ENCODE measurements around the gene ZNF865.

The ZNF865 gene

DNA sequence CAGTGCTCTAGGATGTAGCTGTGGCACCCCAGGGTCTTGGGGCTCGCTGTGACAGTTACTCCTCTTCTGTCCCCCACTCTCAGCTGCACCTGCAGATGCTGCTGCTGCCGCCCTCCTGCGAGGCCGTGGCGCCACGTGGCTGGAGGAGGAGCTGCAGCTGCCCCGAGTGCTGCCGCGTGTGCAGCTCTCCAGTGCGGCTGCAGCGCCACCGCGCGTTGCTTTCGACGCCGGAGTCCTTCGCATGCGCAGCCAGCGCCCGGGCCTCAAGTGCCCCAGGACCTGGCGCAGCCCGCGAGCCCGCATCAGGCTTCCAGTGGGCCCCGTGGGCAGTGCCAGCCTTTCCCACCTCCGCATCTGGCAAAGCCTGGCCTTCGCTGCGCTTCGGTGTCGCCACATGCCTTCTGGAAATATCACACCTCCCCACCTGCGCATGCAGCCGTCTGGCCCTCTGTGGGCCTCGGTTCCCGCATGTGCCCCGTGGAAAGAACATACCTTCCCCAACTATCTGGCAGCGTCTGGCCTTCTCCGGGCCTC is 34.7 kb downstream of the ZNF865 start:
- DNase-seq = no peak
- in situ Hi-C loops (cut with HindIII; ENCODE audit: low pct_ligation_motif_present, low pct_unique_long_range_greater_than_20kb, low sequenced_read_pairs) = no loop called here

DNA sequence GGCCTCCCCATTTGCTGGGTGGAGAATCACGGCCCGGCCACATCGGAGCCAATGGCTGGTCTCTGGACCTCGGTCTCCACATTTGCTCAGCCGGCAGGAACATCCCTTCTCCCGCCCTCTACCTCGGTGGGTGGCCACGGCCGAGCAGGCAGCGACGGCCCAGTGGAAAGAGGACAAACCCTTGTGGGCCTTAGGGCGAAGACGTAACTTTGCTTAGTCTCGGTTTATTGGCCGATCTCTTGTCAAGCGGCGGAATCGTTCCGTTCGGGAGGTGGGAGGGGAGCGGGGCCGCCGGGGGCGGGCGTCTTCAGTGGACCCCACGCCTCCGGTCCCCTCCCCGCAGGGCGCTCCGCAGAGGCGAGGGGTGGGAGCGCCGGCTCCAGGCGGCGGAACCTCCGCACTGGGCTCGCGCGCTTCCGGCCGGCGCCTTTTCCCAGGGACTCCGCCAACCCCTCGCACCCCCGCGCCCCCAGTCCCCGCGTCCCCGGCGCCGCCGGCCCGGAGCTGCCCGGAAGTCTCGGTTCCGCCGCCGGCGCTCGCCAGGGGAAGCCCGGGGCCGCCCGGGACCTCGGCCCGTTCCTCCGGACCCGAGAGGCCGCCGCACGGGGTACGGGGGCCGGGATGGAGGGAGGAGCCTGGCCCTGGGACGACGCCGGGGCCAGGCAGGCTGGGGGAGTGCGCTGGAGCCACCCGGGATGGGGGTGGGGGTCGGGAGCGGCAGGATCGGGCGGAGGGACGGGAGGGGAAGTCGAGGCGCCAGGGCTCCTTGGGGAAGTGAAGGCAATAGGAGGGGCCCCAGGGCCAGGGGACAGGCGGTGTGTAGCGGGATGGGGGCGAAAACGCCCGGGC is 35.4 kb downstream of the ZNF865 start, which contains the start of gene ZNF580:
Gene ZNF580 (plus strand): TSS at position 426 of the 849 bp plus-strand sequence. CDS start 1,507 bp downstream, outside the sequence.
- peak; percentile 72 for DNase-seq
- in situ Hi-C loops (cut with HindIII; ENCODE audit: low pct_ligation_motif_present, low pct_unique_long_range_greater_than_20kb, low sequenced_read_pairs) = no loop called here

DNA sequence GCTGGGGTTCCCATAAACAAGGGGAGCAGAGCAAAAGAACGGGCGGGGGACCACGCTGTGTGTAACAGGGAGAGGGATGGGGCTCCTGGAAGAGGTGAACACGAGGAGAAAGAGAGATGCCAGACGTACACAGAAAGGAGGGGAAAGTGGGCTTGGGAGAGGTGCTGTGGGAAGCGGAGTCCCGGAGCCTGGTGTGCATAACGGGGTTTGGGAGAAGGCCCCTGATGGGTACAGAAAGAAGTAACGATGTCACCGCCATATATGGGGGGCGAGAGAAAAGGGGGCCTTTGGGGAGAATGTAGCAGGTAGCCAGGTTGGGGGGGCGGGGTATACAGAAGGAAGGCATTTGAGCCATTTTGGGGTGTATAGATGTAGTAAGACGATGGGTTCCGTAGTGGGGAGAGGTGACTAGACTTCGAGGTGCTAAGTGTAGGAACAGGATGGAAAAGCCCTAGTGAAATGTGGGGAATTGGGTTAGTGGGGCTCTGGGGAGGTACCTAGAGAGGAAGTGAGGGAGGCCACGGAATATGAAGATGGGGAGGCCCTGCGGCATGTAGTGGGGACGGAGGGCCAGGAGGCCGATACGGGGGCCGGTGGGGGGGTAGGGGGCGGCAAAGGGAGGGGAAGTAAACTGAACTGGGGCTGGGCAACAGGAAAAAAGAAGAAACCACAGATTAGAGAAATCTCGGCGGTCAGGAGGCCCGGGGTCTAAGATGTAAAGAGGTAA is 36.1 kb downstream of the ZNF865 start:
- in situ Hi-C loops (cut with HindIII; ENCODE audit: low pct_ligation_motif_present, low pct_unique_long_range_greater_than_20kb, low sequenced_read_pairs) = no loop called here
- DNase-seq = no peak

DNA sequence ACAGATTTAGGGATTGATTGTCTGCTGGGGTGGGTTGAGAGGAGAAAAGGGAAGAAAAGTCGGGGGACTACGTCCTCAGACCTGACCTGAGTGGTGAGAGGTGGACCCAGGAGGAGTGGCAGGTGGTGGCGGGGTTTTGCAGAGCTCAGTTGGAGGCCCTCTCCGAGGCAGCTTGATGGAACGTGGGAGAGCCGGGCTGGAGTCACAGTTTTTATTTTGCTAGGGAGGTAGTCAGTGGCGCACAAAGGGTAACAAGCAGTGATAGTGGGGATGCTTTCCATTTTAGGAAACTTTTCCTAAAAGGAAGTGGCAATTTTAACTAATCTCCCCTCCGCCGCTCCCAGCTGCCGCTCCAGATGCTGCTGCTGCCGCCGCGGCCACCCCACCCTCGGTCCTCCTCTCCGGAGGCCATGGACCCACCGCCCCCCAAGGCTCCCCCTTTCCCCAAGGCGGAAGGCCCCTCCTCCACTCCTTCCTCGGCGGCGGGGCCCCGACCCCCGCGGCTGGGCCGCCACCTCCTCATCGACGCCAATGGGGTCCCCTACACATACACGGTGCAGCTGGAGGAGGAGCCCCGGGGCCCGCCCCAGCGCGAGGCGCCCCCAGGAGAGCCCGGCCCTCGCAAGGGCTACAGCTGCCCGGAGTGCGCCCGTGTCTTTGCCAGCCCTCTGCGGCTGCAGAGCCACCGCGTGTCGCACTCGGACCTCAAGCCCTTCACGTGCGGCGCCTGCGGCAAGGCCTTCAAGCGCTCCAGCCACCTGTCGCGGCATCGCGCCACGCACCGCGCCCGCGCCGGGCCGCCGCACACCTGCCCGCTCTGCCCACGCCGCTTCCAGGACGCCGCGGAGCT is 36.9 kb downstream of the ZNF865 start:
- in situ Hi-C loops (cut with HindIII; ENCODE audit: low pct_ligation_motif_present, low pct_unique_long_range_greater_than_20kb, low sequenced_read_pairs) = no loop called here
- DNase-seq = no peak

DNA sequence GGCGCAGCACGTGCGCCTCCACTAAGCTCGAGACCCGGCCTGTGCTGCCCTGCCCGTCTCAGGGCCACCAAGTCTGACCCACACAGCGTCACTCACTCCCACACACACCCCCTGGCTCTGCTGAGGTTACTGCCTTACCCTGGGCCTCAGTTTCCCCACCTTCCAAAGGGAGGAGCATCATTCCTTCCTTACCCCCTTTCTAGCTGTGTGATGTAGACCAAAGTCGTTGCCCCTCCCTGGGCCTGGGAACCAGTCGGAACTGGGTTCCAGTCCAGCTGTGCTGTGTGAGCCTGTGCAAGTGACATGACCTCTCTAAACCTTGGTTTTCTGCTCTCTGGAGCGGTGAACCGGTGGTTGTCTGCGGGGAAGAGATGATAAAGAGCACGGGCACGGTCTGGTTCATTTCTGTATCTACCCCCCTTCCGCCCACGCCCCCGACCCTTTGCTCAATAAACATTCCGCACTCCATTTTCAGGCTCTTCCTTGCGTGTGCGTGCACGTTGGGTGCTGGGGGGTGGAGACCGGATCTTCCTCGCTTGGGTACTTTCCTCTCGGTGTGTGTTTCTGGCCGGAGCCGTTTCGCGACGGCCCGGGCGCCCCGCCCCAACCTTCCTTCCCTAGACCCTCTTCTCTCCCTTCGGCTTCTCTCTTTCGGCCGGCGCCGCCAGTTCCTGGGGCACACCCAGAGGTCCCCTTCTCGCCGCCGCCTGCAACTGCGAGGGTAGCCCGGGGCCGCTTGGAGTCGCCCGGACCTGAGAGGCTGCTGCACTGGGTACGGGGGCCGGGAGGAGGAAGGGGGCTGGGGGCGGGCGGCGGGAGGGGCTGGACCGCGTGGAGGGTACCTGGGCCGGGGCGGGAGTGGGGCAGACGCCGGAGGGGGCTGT is 37.8 kb downstream of the ZNF865 start, which contains the start of gene ZNF581:
Gene ZNF581 (plus strand): TSS at position 647 of the 884 bp plus-strand sequence. CDS start 923 bp downstream, outside the sequence.
- DNase-seq = peak; percentile 69

DNA sequence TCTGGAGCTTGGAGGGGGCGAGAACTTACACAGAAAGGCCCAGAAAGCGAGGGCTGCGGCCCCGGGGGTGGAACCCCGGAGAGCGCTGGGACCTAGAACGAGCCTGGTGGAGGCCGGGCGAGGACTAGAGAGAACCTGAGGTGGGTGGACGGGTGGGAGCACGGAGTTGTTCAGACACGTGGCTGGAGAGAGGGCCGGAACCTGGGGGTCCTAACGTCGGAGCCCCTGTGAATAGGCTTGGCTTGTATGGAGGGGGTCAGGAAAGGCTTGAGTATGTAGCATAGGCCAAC is 38.4 kb downstream of the ZNF865 start:
- DNase-seq = no peak
- in situ Hi-C loops (cut with HindIII; ENCODE audit: low pct_ligation_motif_present, low pct_unique_long_range_greater_than_20kb, low sequenced_read_pairs) = no loop called here

More for the DNA sequence above, 37.8 kb downstream of the ZNF865 start, which contains the start of gene ZNF581:
- in situ Hi-C loops (cut with HindIII; ENCODE audit: low pct_ligation_motif_present, low pct_unique_long_range_greater_than_20kb, low sequenced_read_pairs) = no loop called here

DNA sequence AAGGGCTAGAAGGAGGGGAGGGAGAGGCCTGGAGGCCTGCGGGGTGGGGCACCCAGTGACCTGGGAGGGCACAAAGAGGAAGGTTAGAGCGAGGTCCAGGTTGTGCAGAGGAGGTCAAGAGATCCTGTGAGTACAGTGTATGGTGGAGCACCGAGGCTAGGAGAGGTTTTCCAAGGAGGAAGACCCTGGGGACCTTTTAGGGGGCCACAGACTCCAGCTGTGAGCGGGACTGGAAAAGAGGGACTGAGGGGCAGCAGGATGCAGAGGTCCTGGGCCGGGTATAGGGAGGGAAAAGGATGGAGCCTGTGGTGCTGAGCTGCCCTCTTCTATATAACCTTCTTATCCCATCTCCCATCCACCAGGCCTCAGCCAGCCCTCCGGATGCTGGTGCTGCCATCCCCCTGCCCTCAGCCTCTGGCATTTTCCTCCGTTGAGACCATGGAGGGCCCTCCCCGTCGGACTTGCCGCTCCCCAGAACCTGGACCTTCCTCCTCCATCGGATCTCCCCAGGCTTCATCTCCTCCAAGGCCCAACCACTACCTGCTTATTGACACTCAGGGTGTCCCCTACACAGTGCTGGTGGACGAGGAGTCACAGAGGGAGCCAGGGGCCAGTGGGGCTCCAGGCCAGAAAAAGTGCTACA is 38.9 kb downstream of the ZNF865 start:
- no peak for DNase-seq
- in situ Hi-C loops (cut with HindIII; ENCODE audit: low pct_ligation_motif_present, low pct_unique_long_range_greater_than_20kb, low sequenced_read_pairs) = no loop called here

DNA sequence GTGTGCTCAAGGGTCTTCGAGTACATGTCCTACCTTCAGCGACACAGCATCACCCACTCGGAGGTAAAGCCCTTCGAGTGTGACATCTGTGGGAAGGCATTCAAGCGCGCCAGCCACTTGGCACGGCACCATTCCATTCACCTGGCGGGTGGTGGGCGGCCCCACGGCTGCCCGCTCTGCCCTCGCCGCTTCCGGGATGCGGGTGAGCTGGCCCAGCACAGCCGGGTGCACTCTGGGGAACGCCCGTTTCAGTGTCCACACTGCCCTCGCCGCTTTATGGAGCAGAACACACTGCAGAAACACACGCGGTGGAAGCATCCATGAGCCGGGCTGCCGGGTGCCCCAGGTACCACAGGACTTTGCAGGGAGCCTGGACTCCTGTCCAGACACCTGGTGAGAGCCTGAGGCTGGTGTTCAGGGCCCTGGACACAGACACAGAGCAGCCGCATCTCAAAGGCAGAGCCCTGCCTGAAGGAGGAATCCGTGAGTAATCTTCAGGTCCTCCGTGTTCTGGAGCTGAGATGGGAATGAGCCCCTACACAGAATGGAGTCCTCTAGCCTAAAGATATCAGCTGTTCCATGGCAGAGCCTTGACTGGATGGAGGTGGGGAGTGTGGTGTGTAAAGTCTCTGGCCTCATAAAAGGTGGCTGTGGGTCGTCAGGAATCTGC is 39.5 kb downstream of the ZNF865 start:
- DNase-seq = no peak
- in situ Hi-C loops (cut with HindIII; ENCODE audit: low pct_ligation_motif_present, low pct_unique_long_range_greater_than_20kb, low sequenced_read_pairs) = no loop called here

DNA sequence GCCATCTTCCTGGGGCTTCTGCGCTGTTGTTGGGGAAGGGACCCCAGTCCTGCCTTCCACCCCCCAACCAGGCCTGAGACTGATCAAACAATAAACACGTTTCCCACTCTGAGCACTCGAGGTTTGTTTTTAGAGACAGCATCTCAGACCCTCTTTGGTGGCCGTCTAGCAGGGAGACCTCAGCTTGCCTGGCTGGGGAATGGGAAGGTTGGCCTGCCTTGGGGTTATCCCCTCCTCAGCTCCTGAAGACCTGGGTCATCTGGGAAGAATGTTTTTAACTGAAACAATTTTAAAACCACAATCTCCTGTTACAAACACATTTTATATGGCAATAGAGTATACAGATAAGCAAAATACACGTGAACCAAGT is 40.0 kb downstream of the ZNF865 start:
- DNase-seq = no peak
- in situ Hi-C loops (cut with HindIII; ENCODE audit: low pct_ligation_motif_present, low pct_unique_long_range_greater_than_20kb, low sequenced_read_pairs) = no loop called here

DNA sequence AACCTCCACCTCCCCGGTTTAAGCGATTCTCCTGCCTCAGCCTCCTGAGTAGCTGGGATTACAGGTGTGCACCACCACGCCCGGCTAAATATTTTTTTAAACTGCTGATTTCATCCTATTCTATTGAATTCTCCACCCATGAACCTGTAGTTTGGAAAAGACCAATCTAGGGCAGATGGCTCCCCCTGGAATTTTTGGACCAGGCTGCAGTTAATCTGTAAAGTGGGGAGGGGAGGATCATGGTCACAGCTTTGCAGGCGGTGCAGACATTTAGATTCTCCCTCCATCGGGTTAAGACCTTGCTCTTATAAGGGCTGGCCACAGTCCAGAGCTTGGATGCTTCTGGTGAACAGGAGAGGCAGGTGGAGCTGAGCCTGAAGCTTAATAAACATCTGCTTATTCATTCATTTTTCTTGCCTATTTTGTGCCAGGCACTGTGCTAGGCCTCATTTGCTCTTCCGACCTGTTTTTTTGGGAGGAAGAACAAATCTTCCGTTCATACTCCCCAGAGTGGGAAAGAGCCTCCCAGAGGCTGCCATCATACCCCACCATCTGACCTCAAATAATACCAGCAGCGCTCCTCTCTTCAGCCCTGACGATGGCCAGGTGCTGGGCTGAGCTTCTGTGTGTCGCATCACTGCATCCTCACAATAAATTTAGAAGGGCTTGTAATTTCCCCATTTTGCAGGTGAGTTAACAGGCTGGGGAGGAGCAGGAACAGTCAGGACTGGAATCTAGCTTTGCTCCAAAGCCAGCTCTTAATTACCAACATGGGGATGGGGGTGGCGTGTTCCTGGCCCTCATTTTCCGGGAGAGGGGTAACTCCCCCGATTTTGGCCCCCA is 41.7 kb downstream of the ZNF865 start:
- DNase-seq = no peak
- in situ Hi-C loops (cut with HindIII; ENCODE audit: low pct_ligation_motif_present, low pct_unique_long_range_greater_than_20kb, low sequenced_read_pairs) = no loop called here

DNA sequence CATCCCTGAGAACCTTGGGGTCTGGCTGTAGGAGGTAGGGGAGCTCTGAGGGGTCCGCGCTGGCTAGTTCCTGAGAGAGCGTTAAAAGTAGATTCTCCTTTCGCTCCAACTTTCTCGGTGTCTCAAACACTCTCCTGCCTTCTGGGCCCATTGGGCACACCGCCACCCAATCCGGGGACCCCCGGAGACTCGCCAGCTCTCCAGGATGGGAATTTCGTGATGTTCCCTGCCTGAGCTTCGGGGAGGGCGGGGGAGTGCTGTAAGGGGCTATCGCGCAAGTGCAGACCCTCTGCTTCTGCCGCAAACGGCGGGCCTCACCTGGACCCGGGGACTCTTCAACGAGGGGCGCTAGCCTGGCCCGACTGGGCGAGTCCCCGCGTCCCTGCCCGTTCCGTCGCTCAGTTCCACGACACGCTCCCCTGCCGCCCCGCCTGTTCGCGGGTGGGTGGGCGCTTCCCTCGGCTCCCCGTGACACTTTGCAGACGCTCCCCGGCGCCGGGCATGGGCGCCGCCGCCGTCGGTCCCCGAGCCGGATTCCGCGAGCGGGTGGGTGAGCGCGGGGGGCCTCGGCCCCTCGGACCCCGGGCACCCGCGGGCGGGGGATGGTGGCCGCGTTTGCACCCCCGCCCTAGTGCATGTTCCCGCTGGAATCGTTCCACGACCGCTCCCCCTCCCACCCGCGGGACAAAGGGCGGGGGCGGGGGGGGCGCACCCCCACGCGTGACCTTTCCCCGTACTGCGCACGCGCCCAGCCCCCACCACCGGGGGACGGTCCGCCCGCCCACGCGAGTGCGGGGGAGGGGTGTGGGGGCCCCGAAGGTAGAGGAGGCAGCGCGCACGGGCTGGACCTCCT is 42.5 kb downstream of the ZNF865 start, which contains the start of gene CCDC106:
Gene CCDC106 (plus strand): TSS at position 481 of the 853 bp plus-strand sequence. CDS start 835 bp downstream, outside the sequence.
- in situ Hi-C loops (cut with HindIII; ENCODE audit: low pct_ligation_motif_present, low pct_unique_long_range_greater_than_20kb, low sequenced_read_pairs) = no loop called here
- DNase-seq = peak; percentile 52

DNA sequence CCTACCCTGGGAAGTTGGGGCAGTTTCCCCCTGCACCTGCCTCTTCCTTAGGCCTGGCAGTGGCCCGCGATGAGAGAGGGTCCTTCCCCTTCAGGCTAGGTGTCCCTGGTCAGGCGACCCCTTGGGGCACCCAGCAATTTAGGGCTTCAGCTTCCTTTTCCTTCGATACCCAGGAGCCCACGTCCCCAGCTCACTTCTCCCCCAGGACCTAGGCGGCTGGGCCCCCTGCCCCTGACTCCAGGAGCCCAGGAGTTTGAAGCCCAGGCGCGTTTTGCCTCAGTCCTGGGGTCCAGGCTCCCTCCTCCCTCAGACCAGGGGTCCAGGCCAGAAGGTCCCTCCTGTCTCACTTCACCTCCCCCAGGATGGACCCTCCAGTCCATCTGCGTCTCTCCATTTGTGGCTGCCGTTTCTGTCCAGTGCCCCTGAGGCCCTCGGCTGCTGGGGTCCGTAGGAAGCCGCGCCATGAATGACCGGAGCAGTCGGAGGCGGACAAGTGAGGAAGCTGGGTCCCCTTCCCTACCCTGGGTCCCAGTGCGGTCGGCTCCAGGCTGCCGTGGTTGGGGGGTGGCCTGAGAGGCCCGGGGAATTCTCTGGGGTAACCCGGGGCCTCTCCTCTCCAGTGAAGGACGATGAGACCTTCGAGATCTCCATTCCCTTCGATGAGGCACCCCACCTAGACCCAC is 43.3 kb downstream of the ZNF865 start:
- no peak for DNase-seq
- in situ Hi-C loops (cut with HindIII; ENCODE audit: low pct_ligation_motif_present, low pct_unique_long_range_greater_than_20kb, low sequenced_read_pairs) = no loop called here

DNA sequence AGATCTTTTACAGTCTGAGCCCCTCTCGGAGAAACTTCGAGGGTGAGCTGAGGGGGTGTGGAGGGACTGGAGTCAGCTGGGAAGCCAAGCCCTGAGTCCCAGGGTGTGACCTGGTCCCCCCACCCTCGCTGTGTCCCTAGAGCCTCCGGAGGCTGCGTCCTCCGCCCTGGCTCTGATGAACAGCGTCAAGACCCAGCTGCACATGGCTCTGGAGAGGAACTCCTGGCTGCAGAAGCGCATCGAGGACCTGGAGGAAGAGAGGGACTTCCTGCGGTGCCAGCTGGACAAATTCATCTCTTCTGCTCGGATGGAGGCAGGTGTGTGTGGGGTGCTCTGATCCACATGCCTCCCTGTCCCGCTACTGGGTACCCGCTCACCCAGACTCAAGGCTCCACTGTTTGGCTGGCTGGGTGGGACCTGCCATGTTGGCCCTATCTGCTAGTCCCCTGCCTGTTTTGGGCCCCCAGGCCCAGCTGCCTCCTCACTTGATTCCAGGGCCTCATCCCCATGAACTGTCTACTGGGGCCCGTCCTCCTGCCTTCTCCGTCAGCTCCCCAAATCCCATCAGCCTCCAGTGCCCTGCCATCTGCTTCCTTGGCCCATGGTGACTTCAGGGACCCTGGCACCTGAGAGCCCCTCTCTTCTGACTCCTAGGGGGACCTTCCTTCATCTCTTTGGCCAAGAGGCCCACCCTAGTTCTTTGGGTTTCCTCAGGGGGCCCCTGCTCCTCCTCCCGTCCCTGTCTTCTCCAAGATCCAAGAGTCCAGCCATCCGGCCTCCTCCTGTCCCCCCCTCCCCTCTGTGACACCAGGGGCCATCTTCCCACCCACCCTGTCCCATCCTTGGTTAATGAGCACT is 44.0 kb downstream of the ZNF865 start:
- in situ Hi-C loops (cut with HindIII; ENCODE audit: low pct_ligation_motif_present, low pct_unique_long_range_greater_than_20kb, low sequenced_read_pairs) = no loop called here
- no peak for DNase-seq

DNA sequence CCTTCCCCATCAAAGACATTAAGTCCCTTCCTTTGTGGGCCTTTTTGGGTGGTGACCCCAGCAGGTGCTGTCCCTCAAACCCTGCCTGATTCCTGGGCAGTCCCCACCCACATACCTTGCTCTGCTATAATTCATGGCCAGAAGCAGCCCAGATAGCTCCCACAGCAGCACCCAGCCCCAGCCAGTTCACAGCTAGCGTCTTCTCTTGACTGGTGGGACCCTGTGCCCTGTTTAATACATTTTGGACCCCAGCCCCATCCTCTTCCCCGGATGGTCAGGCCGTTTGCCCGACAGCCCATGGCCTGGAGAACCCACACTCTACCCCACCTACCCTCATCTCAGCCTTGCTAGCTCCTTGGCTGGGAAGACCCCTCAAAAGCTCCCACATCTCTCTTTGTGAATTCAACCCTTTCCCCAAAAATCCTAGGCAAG is 44.7 kb downstream of the ZNF865 start:
- no peak for DNase-seq
- in situ Hi-C loops (cut with HindIII; ENCODE audit: low pct_ligation_motif_present, low pct_unique_long_range_greater_than_20kb, low sequenced_read_pairs) = no loop called here

All from ACHN (cell line).